Neural cell (in vitro differentiated cells): ENCODE measurements around the gene ARHGAP4. TPM values are rescaled to one million over a fixed set of nuclear protein-coding genes. Genes with fewer than 3 reads are reported as not detected.

ENCODE experiments used
- H2AFZ ChIP-seq: fragments of 200-600, 300-800 bp; sonication (generic), shearing (Covaris generic); 2 replicates; pipeline ENCODE4 v1.6.0; 2014; ENCODE audit warnings: low read depth, mild to moderate bottlenecking, antibody characterized with exemption, low read length, moderate library complexity
- H3F3A ChIP-seq: fragments of 200-600 bp; shearing (Covaris generic); 2 replicates; pipeline ENCODE4 v1.6.1; 2016; ENCODE audit warnings: mild to moderate bottlenecking, moderate library complexity, mixed read lengths, antibody characterized with exemption, low read length; ENCODE audit not compliant: insufficient read depth, poor library complexity, severe bottlenecking
- H3K27ac ChIP-seq: fragments of 200-600, 300-800 bp; sonication (generic), shearing (Covaris generic); 2 replicates; pipeline ENCODE4 v1.5.1; 2014; ENCODE audit warnings: mild to moderate bottlenecking, low read length, moderate library complexity
- H3K27me3 ChIP-seq: fragments of 300-800, 200-600 bp; sonication (generic), shearing (Covaris generic); 2 replicates; pipeline ENCODE4 v1.6.0; 2014; ENCODE audit warnings: mild to moderate bottlenecking, low read depth, low read length, moderate library complexity; ENCODE audit not compliant: insufficient read depth
- H3K36me3 ChIP-seq: fragments of 300-800, 200-600 bp; sonication (generic), shearing (Covaris generic); 2 replicates; pipeline ENCODE4 v1.5.1; 2014; ENCODE audit warnings: mild to moderate bottlenecking, antibody characterized with exemption, low read length, moderate library complexity; ENCODE audit not compliant: insufficient read depth
- H3K4me2 ChIP-seq: fragments of 300-800, 200-600 bp; sonication (generic), shearing (Covaris generic); 2 replicates; pipeline ENCODE4 v1.6.0; 2014; ENCODE audit warnings: mild to moderate bottlenecking, low read length
- H3K4me3 ChIP-seq: fragments of 300-800, 200-600 bp; sonication (generic), shearing (Covaris generic); 2 replicates; pipeline ENCODE4 v1.5.1; 2014; ENCODE audit warnings: mild to moderate bottlenecking, low read length, moderate library complexity
- H3K79me2 ChIP-seq: fragments of 200-600 bp; shearing (Covaris generic); replicated peaks from 2 replicates; pipeline ENCODE4 v1.6.0; 2014; ENCODE audit warnings: mild to moderate bottlenecking, low read length, moderate library complexity; ENCODE audit not compliant: insufficient read depth
- H3K9ac ChIP-seq: fragments of 300-800, 200-600 bp; sonication (generic), shearing (Covaris generic); 2 replicates; pipeline ENCODE4 v1.6.1; 2016; ENCODE audit warnings: mild to moderate bottlenecking, low read length, mixed read lengths
- H3K9me2 ChIP-seq: fragments of 200-600 bp; shearing (Covaris generic); 2 replicates; pipeline ENCODE4 v1.6.1; 2016; ENCODE audit warnings: mild to moderate bottlenecking, low read length, mixed read lengths; ENCODE audit not compliant: insufficient read depth
- H3K9me3 ChIP-seq: fragments of 200-600, 300-800 bp; sonication (generic), shearing (Covaris generic); 2 replicates; pipeline ENCODE4 v1.6.1; 2016; ENCODE audit warnings: mild to moderate bottlenecking, mixed run types, low read length, moderate library complexity, mixed read lengths
- H4K20me1 ChIP-seq: fragments of 200-600 bp; shearing (Covaris generic); 2 replicates; pipeline ENCODE4 v1.6.1; 2016; ENCODE audit warnings: mild to moderate bottlenecking, mixed run types; ENCODE audit not compliant: insufficient read depth
- EP300 ChIP-seq: fragments of 450-650 bp; conservative IDR thresholded peaks from 2 replicates; pipeline ENCODE4 v1.6.1; 2014; ENCODE audit warnings: antibody characterized with exemption, mild to moderate bottlenecking, moderate library complexity; ENCODE audit not compliant: poor library complexity, severe bottlenecking
- EZH2 ChIP-seq: fragments of 200-600, 300-800 bp; shearing (Covaris generic), sonication (generic); IDR thresholded peaks from 2 replicates; pipeline ENCODE4 v1.6.1; 2014; ENCODE audit warnings: antibody characterized with exemption, low read length, borderline replicate concordance, mild to moderate bottlenecking; ENCODE audit not compliant: insufficient read depth, poor library complexity, severe bottlenecking
- MXI1 ChIP-seq: fragments of 450-650 bp; conservative IDR thresholded peaks from 2 replicates; pipeline ENCODE4 v1.6.1; 2014; ENCODE audit warnings: antibody characterized with exemption, mild to moderate bottlenecking; ENCODE audit not compliant: poor library complexity, severe bottlenecking
- POLR2AphosphoS5 ChIP-seq: IDR thresholded peaks from 2 replicates; pipeline ENCODE4 v1.6.1; 2012
- RAD21 ChIP-seq: fragments of 450-650 bp; conservative IDR thresholded peaks from 2 replicates; pipeline ENCODE4 v1.6.1; 2014; ENCODE audit warnings: antibody characterized with exemption, mild to moderate bottlenecking, moderate library complexity
- SMC3 ChIP-seq: fragments of 450-650 bp; conservative IDR thresholded peaks from 2 replicates; pipeline ENCODE4 v1.6.1; 2014; ENCODE audit warnings: antibody characterized with exemption, mild to moderate bottlenecking, moderate library complexity; ENCODE audit not compliant: poor library complexity
- TAF1 ChIP-seq: IDR thresholded peaks from 2 replicates; pipeline ENCODE4 v1.6.1; 2012; ENCODE audit warnings: low read depth
- polyA plus RNA-seq: library from polyadenylated mRNA; depleted of rRNA; stranded (reverse); fragments of >200 nt; gene quantifications from 2 replicates; pipeline ENCODE4 v1.2.3, GENCODE V29; 2014
- TF ChIP-seq, protein P1 (sequence below): IDR thresholded peaks from 2 replicates; pipeline ENCODE4 v1.6.1; 2012; ENCODE audit warnings: borderline replicate concordance
- TF ChIP-seq, protein P2 (sequence below): fragments of 450-650 bp; IDR thresholded peaks from 2 replicates; pipeline ENCODE4 v1.5.1; 2014; ENCODE audit warnings: antibody characterized with exemption, mild to moderate bottlenecking, moderate library complexity; ENCODE audit not compliant: poor library complexity, severe bottlenecking

ARHGAP4 gene
- polyA plus RNA-seq, 1 donor from 2014 or later: 11.2 TPM

DNA sequence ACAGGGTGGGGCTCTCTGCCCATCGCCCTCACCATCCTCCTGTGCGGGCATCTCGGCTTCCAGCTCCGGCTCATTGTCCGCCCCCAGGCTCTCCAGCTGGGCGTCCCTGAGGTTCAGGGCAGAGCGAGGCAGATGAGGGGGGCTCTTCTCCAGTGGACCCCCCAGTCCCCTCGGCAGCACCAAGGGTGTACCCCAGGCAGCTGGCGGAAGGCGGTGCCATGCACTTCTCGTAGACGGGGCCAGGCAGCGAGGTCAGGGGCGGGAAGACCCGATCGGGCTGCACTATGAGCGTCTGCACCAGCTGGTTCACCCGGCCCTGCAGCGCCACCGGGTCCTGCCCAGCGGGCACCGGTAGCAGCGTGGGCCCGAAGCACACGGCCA lies 16.1 kb downstream of the ARHGAP4 start:
- no peaks in the 10 kb centered on the region for H3K9me2 ChIP-seq
- no peaks in the 10 kb centered on the region for H3K79me2 ChIP-seq
- no peak overlapping the region for H3K27ac ChIP-seq
- H3K9ac ChIP-seq: no peak overlapping the region
- H3K36me3 ChIP-seq: no peaks in the 10 kb centered on the region
- H3K27me3 ChIP-seq: no peaks in the 10 kb centered on the region
- no peak overlapping the region for H3K4me3 ChIP-seq
- no peaks in the 10 kb centered on the region for H3F3A ChIP-seq
- H3K9me3 ChIP-seq: no peaks in the 10 kb centered on the region
- H4K20me1 ChIP-seq: no peaks in the 10 kb centered on the region
- no peak overlapping the region for H3K4me2 ChIP-seq
- no peak overlapping the region for H2AFZ ChIP-seq
- TF ChIP-seq EP300 (no peak), POLR2AphosphoS5 (no peak), TAF1 (no peak), SMC3 (no peak), MXI1 (no peak), RAD21 (no peak), EZH2 (no peak)
- TF ChIP-seq, protein P1, sequence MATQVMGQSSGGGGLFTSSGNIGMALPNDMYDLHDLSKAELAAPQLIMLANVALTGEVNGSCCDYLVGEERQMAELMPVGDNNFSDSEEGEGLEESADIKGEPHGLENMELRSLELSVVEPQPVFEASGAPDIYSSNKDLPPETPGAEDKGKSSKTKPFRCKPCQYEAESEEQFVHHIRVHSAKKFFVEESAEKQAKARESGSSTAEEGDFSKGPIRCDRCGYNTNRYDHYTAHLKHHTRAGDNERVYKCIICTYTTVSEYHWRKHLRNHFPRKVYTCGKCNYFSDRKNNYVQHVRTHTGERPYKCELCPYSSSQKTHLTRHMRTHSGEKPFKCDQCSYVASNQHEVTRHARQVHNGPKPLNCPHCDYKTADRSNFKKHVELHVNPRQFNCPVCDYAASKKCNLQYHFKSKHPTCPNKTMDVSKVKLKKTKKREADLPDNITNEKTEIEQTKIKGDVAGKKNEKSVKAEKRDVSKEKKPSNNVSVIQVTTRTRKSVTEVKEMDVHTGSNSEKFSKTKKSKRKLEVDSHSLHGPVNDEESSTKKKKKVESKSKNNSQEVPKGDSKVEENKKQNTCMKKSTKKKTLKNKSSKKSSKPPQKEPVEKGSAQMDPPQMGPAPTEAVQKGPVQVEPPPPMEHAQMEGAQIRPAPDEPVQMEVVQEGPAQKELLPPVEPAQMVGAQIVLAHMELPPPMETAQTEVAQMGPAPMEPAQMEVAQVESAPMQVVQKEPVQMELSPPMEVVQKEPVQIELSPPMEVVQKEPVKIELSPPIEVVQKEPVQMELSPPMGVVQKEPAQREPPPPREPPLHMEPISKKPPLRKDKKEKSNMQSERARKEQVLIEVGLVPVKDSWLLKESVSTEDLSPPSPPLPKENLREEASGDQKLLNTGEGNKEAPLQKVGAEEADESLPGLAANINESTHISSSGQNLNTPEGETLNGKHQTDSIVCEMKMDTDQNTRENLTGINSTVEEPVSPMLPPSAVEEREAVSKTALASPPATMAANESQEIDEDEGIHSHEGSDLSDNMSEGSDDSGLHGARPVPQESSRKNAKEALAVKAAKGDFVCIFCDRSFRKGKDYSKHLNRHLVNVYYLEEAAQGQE: no peak
- TF ChIP-seq, protein P2, sequence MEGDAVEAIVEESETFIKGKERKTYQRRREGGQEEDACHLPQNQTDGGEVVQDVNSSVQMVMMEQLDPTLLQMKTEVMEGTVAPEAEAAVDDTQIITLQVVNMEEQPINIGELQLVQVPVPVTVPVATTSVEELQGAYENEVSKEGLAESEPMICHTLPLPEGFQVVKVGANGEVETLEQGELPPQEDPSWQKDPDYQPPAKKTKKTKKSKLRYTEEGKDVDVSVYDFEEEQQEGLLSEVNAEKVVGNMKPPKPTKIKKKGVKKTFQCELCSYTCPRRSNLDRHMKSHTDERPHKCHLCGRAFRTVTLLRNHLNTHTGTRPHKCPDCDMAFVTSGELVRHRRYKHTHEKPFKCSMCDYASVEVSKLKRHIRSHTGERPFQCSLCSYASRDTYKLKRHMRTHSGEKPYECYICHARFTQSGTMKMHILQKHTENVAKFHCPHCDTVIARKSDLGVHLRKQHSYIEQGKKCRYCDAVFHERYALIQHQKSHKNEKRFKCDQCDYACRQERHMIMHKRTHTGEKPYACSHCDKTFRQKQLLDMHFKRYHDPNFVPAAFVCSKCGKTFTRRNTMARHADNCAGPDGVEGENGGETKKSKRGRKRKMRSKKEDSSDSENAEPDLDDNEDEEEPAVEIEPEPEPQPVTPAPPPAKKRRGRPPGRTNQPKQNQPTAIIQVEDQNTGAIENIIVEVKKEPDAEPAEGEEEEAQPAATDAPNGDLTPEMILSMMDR: no peak

DNA sequence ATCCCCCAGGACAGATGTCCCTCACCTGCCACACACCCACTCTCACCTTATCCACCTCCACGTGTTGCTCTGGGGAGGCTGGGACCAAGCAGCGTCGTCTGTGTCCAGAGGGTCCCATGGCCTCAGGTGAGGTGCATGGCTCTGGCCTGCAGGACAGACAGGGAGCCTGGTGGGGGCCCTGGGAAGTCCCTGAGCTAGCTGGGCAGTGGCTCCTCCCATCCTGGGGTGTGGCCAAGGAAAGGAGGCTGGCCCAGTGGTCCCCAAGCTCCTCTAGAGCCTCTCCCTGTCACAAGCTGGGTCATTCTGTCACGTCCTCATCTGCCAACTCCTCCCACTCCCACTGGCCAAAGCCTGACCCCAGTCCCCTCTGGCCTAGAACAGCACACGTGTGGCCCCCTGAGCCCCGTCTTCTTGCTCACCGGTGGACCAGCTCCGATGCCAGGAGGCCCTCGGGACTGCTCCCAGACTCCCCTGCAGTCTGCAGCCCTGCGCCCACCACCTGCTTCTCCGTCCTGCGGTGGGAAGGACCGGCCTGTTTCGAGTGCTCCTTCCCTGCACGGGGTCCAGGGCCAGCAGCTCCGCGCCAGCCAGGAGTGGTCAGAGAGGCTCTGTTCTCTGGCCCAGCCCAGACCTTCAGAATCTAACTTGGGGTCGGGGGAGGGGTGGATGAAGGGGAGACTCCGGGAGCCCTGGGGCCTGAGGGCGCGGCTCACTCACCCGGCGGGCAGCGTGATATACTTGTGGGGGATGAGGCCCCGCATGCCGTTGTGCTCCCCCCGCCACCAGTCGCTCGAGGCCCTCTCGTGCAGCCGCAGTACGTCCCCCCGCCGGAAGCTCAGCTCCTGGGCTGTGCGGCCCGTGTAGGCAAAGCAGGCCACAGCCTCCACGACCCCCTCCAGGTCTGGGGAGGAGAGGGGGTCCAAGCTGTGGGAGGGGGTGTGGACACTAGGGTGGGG lies 16.8 kb downstream of the ARHGAP4 start:
- H3K4me3 ChIP-seq: no peak overlapping the region
- no peak overlapping the region for H3K9ac ChIP-seq
- H3F3A ChIP-seq: no peaks in the 10 kb centered on the region
- no peaks in the 10 kb centered on the region for H3K9me3 ChIP-seq
- H3K4me2 ChIP-seq: no peak overlapping the region
- no peaks in the 10 kb centered on the region for H3K27me3 ChIP-seq
- H3K36me3 ChIP-seq: no peaks in the 10 kb centered on the region
- no peaks in the 10 kb centered on the region for H3K9me2 ChIP-seq
- H4K20me1 ChIP-seq: no peaks in the 10 kb centered on the region
- TF ChIP-seq SMC3 (no peak), RAD21 (no peak), EP300 (no peak), POLR2AphosphoS5 (no peak), MXI1 (no peak)
- TF ChIP-seq, protein P1: no peak
- H3K27ac ChIP-seq: no peak overlapping the region
- H2AFZ ChIP-seq: no peak overlapping the region
- H3K79me2 ChIP-seq: no peaks in the 10 kb centered on the region
